Neural progenitor cell (in vitro differentiated cells): ENCODE data around the gene CCDC33. TPM values are rescaled to one million over a fixed set of nuclear protein-coding genes. Genes with fewer than 3 reads are reported as not detected.
A peak's percentile ranks its signal among the peaks of the same experiment; 100 is the strongest.

Source experiments
- DNase-seq: peaks from one replicate; pipeline ENCODE4 v3.0.0-alpha.2; 2016; ENCODE audit warnings: low spot score
- H2AFZ ChIP-seq: fragments of 200-600 bp; sonication (generic); replicated peaks from 2 replicates; pipeline ENCODE4 v1.6.1; 2016; ENCODE audit warnings: antibody characterized with exemption
- H3F3A ChIP-seq: fragments of 200-600 bp; sonication (generic); 2 replicates; pipeline ENCODE4 v1.6.1; 2016; ENCODE audit warnings: antibody characterized with exemption, low read depth
- H3K27ac ChIP-seq: fragments of 200-600 bp; sonication (generic); 2 replicates; pipeline ENCODE4 v1.5.1; 2016; ENCODE audit warnings: mild to moderate bottlenecking
- H3K27me3 ChIP-seq: fragments of 200-600 bp; sonication (generic); 2 replicates; pipeline ENCODE4 v1.6.1; 2016; ENCODE audit warnings: mild to moderate bottlenecking, moderate library complexity
- H3K36me3 ChIP-seq: fragments of 200-600 bp; sonication (generic); 2 replicates; pipeline ENCODE4 v1.5.1; 2016
- H3K4me1 ChIP-seq: fragments of 200-600 bp; sonication (generic); 2 replicates; pipeline ENCODE4 v1.6.1; 2016; ENCODE audit warnings: mixed run types
- H3K4me2 ChIP-seq: fragments of 200-600 bp; sonication (generic); 2 replicates; pipeline ENCODE4 v1.6.1; 2016
- H3K4me3 ChIP-seq: fragments of 200-600 bp; sonication (generic); 2 replicates; pipeline ENCODE4 v1.5.1; 2016
- H3K79me2 ChIP-seq: fragments of 200-600 bp; sonication (generic); 2 replicates; pipeline ENCODE4 v1.6.1; 2016; ENCODE audit warnings: low read depth
- H3K9ac ChIP-seq: fragments of 200-600 bp; sonication (generic); 2 replicates; pipeline ENCODE4 v1.6.1; 2016
- H3K9me3 ChIP-seq: fragments of 200-600 bp; sonication (generic); 2 replicates; pipeline ENCODE4 v1.5.1; 2016; ENCODE audit warnings: low read depth
- H4K20me1 ChIP-seq: fragments of 200-600 bp; sonication (generic); 2 replicates; pipeline ENCODE4 v1.6.1; 2016; ENCODE audit warnings: low read depth
- H3K27ac Mint-ChIP-seq: 3 replicates; pipeline ENCODE4 v1.8.0; 2021; ENCODE audit warnings: mixed read lengths
- H3K27me3 Mint-ChIP-seq: 2 replicates; pipeline ENCODE4 v1.8.0; 2022; ENCODE audit warnings: low read depth, mild to moderate bottlenecking, inconsistent platforms, moderate library complexity, mixed read lengths; ENCODE audit not compliant: insufficient read depth
- H3K36me3 Mint-ChIP-seq: 3 replicates; pipeline ENCODE4 v1.8.0; 2021; ENCODE audit warnings: mixed read lengths
- H3K4me1 Mint-ChIP-seq: 3 replicates; pipeline ENCODE4 v1.8.0; 2021; ENCODE audit warnings: mixed read lengths
- H3K4me3 Mint-ChIP-seq: 3 replicates; pipeline ENCODE4 v1.8.0; 2021; ENCODE audit warnings: mild to moderate bottlenecking, moderate library complexity, mixed read lengths
- H3K9me3 Mint-ChIP-seq: 3 replicates; pipeline ENCODE4 v1.8.0; 2020; ENCODE audit warnings: mixed read lengths
- CTCF ChIP-seq: fragments of 200-600 bp; sonication (generic); IDR thresholded peaks from 2 replicates; pipeline ENCODE4 v1.5.1; 2017; ENCODE audit warnings: antibody characterized with exemption, mild to moderate bottlenecking
- EZH2 ChIP-seq: fragments of 200-600 bp; sonication (generic); IDR thresholded peaks from 2 replicates; pipeline ENCODE4 v1.6.1; 2017; ENCODE audit warnings: antibody characterized with exemption, mild to moderate bottlenecking, moderate library complexity
- EZH2phosphoT487 ChIP-seq: fragments of 200-600 bp; sonication (generic); IDR thresholded peaks from 2 replicates; pipeline ENCODE4 v1.6.1; 2017; ENCODE audit warnings: antibody characterized with exemption
- total RNA-seq: library from RNA; depleted of rRNA; stranded (reverse); fragments of >200 nt; gene quantifications from 2 replicates; pipeline ENCODE4 v1.2.3, GENCODE V29; 2015; ENCODE audit warnings: low replicate concordance

Gene CCDC33
- total RNA-seq, 1 donor from 2014 or later, result not detected

GRCh38 chr15:74327756-74328155 lies 91.6 kb downstream of the CCDC33 start:
- Histone ChIP-seq H3K27me3 (no peaks in the 10 kb centered on the region), H3K4me2 (no peak overlapping the region), H3K27ac (no peak overlapping the region), H2AFZ (no peak overlapping the region), H4K20me1 (no peaks in the 10 kb centered on the region), H3F3A (peaks cover 3% of the 10 kb centered on the region), H3K36me3 (no peaks in the 10 kb centered on the region), H3K4me1 (no peaks in the 10 kb centered on the region), H3K4me3 (no peak overlapping the region), H3K79me2 (no peaks in the 10 kb centered on the region), H3K9ac (no peak overlapping the region), H3K9me3 (no peaks in the 10 kb centered on the region)
- Mint-ChIP-seq H3K9me3 (no peaks in the 10 kb centered on the region), H3K27me3 (peaks cover 2% of the 10 kb centered on the region), H3K27ac (peak overlapping the region; percentile 78), H3K36me3 (no peaks in the 10 kb centered on the region), H3K4me1 (peaks cover 28% of the 10 kb centered on the region), H3K4me3 (peak overlapping the region; percentile 42)
- no peak for DNase-seq
- TF ChIP-seq CTCF (no peak), EZH2phosphoT487 (no peak), EZH2 (no peak)

- no peaks in the 10 kb centered on the region for H4K20me1 ChIP-seq
- no peak overlapping the region for H3K27ac Mint-ChIP-seq
- H3F3A ChIP-seq, result no peaks in the 10 kb centered on the region
- no peak overlapping the region for H3K4me3 ChIP-seq
- H3K4me2 ChIP-seq, result no peak overlapping the region
- no peak overlapping the region for H3K4me3 Mint-ChIP-seq
- peaks cover 2% of the 10 kb centered on the region for H3K27me3 Mint-ChIP-seq
- peaks cover under 1% of the 10 kb centered on the region for H3K36me3 Mint-ChIP-seq
- H3K9ac ChIP-seq, result no peak overlapping the region
- no peaks in the 10 kb centered on the region for H3K9me3 ChIP-seq
- no peaks in the 10 kb centered on the region for H3K27me3 ChIP-seq
- peaks cover 28% of the 10 kb centered on the region for H3K4me1 Mint-ChIP-seq
- H3K36me3 ChIP-seq, result no peaks in the 10 kb centered on the region
- no peak overlapping the region for H2AFZ ChIP-seq
- no peaks in the 10 kb centered on the region for H3K79me2 ChIP-seq
- no peaks in the 10 kb centered on the region for H3K9me3 Mint-ChIP-seq
- DNase-seq, result no peak
- H3K4me1 ChIP-seq, result no peaks in the 10 kb centered on the region
- no peak for TF ChIP-seq EZH2phosphoT487
- no peak overlapping the region for H3K27ac ChIP-seq
These were observed 92.4 kb downstream of the CCDC33 start for GRCh38 chr15:74328331-74329056.

DNA sequence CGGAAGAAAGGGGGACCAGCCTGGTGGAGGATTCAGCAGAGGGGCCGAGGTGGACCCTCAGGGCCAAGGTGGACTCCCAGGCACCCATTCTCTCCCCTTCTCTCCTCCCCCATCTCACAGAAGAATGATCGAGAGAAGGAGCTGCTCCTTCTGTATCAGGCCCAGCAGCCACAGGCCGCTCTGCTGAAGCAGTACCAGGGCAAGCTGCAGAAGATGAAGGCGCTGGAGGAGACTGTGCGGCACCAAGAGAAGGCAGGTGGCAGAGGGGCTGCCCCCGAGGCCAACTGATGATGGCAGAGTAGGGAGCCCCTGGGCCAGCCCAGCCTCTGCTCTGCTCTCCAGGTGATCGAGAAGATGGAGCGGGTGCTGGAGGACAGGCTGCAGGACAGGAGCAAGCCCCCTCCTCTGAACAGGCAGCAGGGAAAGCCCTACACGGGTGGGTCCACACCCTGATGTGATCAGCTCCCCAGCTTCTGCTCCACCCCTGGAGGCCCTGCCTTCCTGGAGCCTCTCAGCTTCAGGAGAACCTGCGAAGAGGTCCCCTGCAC lies 94.8 kb downstream of the CCDC33 start:
- Histone ChIP-seq H3K79me2 (no peaks in the 10 kb centered on the region), H3K9me3 (no peaks in the 10 kb centered on the region), H3K27me3 (no peaks in the 10 kb centered on the region), H3K36me3 (no peaks in the 10 kb centered on the region), H3K9ac (no peak overlapping the region), H3K27ac (no peak overlapping the region), H4K20me1 (no peaks in the 10 kb centered on the region), H3K4me2 (no peak overlapping the region), H3K4me1 (no peaks in the 10 kb centered on the region), H3K4me3 (no peak overlapping the region), H2AFZ (no peak overlapping the region), H3F3A (no peaks in the 10 kb centered on the region)
- Mint-ChIP-seq H3K36me3 (peaks cover 3% of the 10 kb centered on the region), H3K9me3 (peaks cover 7% of the 10 kb centered on the region), H3K27me3 (peaks cover 5% of the 10 kb centered on the region), H3K27ac (no peak overlapping the region), H3K4me3 (no peak overlapping the region), H3K4me1 (peaks cover 25% of the 10 kb centered on the region)
- DNase-seq, result no peak
- no peak for TF ChIP-seq CTCF
- TF ChIP-seq EZH2, result no peak
- TF ChIP-seq EZH2phosphoT487, result no peak

GRCh38 chr15:74332011-74332410 lies 95.9 kb downstream of the CCDC33 start:
- Histone ChIP-seq H3K79me2 (no peaks in the 10 kb centered on the region), H2AFZ (no peak overlapping the region), H4K20me1 (no peaks in the 10 kb centered on the region), H3F3A (no peaks in the 10 kb centered on the region), H3K4me1 (no peaks in the 10 kb centered on the region), H3K27me3 (no peaks in the 10 kb centered on the region), H3K27ac (no peak overlapping the region), H3K9me3 (no peaks in the 10 kb centered on the region), H3K4me2 (no peak overlapping the region), H3K4me3 (no peak overlapping the region), H3K36me3 (no peaks in the 10 kb centered on the region), H3K9ac (no peak overlapping the region)
- TF ChIP-seq EZH2, result no peak
- no peak for TF ChIP-seq EZH2phosphoT487
- TF ChIP-seq CTCF, result no peak
- Mint-ChIP-seq H3K4me1 (peaks cover 23% of the 10 kb centered on the region), H3K4me3 (no peak overlapping the region), H3K36me3 (peaks cover 3% of the 10 kb centered on the region), H3K27me3 (peaks cover 10% of the 10 kb centered on the region), H3K9me3 (peaks cover 7% of the 10 kb centered on the region), H3K27ac (no peak overlapping the region)
- no peak for DNase-seq
